GM19372 (cell line): ENCODE measurements around the gene ARHGAP27.

ENCODE experiments used
- ATAC-seq: cut with Tn5 transposase; IDR thresholded peaks from one replicate; pipeline ENCODE4 v1.9.1; 2021; ENCODE audit warnings: mild to moderate bottlenecking, low read depth, moderate library complexity; ENCODE audit not compliant: unreplicated experiment

ARHGAP27 gene

GRCh38 chr17:45387739-45388138 is 44.9 kb downstream of the ARHGAP27 start:
- ATAC-seq: no peak

- no peak for ATAC-seq
Observed at GRCh38 chr17:45386178-45386577, 46.5 kb downstream of the ARHGAP27 start.

GRCh38 chr17:45385331-45385997 is 47.2 kb downstream of the ARHGAP27 start:
- no peak for ATAC-seq

- ATAC-seq: no peak
Observed at GRCh38 chr17:45384789-45385262, 47.8 kb downstream of the ARHGAP27 start.

- no peak for ATAC-seq
Observed at GRCh38 chr17:45384047-45384788, 48.5 kb downstream of the ARHGAP27 start.

GRCh38 chr17:45383003-45383402 is 49.7 kb downstream of the ARHGAP27 start:
- no peak for ATAC-seq

GRCh38 chr17:45382226-45382625 is 50.4 kb downstream of the ARHGAP27 start:
- ATAC-seq: no peak

- no peak for ATAC-seq
Observed at GRCh38 chr17:45380991-45381390, 51.7 kb downstream of the ARHGAP27 start.

- no peak for ATAC-seq
Observed at GRCh38 chr17:45380046-45380765, 52.5 kb downstream of the ARHGAP27 start.

- ATAC-seq: no peak
Observed at GRCh38 chr17:45377401-45377800, 55.3 kb downstream of the ARHGAP27 start.

GRCh38 chr17:45376171-45377005 is 56.3 kb downstream of the ARHGAP27 start:
- ATAC-seq: no peak

GRCh38 chr17:45374501-45374900 is 58.2 kb downstream of the ARHGAP27 start:
- no peak for ATAC-seq

- ATAC-seq: no peak
Observed at GRCh38 chr17:45372325-45372869, 60.3 kb downstream of the ARHGAP27 start.

- no peak for ATAC-seq
Observed at GRCh38 chr17:45371414-45372324, 61.0 kb downstream of the ARHGAP27 start.

- ATAC-seq: no peak
Observed at GRCh38 chr17:45370949-45371413, 61.7 kb downstream of the ARHGAP27 start.

GRCh38 chr17:45369421-45369820 is 63.2 kb downstream of the ARHGAP27 start:
- no peak for ATAC-seq

GRCh38 chr17:45368651-45369050 is 64.0 kb downstream of the ARHGAP27 start:
- ATAC-seq: no peak

- no peak for ATAC-seq
Observed at GRCh38 chr17:45367216-45367615, 65.5 kb downstream of the ARHGAP27 start.

GRCh38 chr17:45366691-45367090 is 66.0 kb downstream of the ARHGAP27 start:
- ATAC-seq: no peak
